Transverse colon (tissue), 4 donors: ENCODE results near the gene SNAI3. TPM values are rescaled to one million over a fixed set of nuclear protein-coding genes. Genes with fewer than 3 reads are reported as not detected.

Experiments used
- DNase-seq: peaks from one replicate; pipeline ENCODE4 v3.0.0-alpha.2; 2019
- H3K27ac ChIP-seq, 4 donors: fragments of 200-600 bp; sonication (generic); 2 replicates each; pipeline ENCODE4 v1.5.1; 2016 to 2018; ENCODE audit warnings: inconsistent platforms in 4 of 4
- H3K27me3 ChIP-seq: fragments of 200-600 bp; sonication (generic); 2 replicates; pipeline ENCODE4 v1.5.1; 2017; ENCODE audit warnings: inconsistent platforms
- H3K36me3 ChIP-seq, 4 donors: fragments of 200-600 bp; sonication (generic); 2 replicates each; pipeline ENCODE4 v1.5.1; 2017 to 2019; ENCODE audit warnings: inconsistent platforms in 4 of 4
- H3K4me1 ChIP-seq, 4 donors: fragments of 200-600 bp; sonication (generic); 2 replicates each; pipeline ENCODE4 v1.5.1; 2017 to 2020; ENCODE audit warnings: inconsistent platforms in 4 of 4
- H3K4me3 ChIP-seq, 4 donors: fragments of 200-600 bp; sonication (generic); 1 replicate in 1 of 4; 2 replicates in 3 of 4; pipeline versions ENCODE4 v1.5.1 to v1.6.1; 2017 to 2019; ENCODE audit warnings: inconsistent platforms in 4 of 4
- H3K9me3 ChIP-seq, 2 donors: fragments of 200-600 bp; sonication (generic); 2 replicates each; pipeline ENCODE4 v1.5.1; 2017 to 2019; ENCODE audit warnings: inconsistent platforms in 2 of 2
- CTCF ChIP-seq, 5 experiments: fragments of 200-600 bp in 3 of 5; fragments of 450-650 bp in 2 of 5; sonication (generic) in 3 of 5; IDR thresholded peaks; 1 replicate in 2 of 5; 2 replicates in 3 of 5; pipeline ENCODE4 v1.5.1; 2016 to 2017; ENCODE audit warnings: antibody characterized with exemption in 5 of 5, inconsistent platforms in 3 of 5, mild to moderate bottlenecking in 2 of 5, moderate library complexity in 1 of 5
- EP300 ChIP-seq: sonication (generic); formaldehyde crosslinking; IDR thresholded peaks from one replicate; pipeline ENCODE4 v1.6.1; 2017; ENCODE audit warnings: antibody characterized with exemption, low read depth
- POLR2A ChIP-seq: fragments of 450-650 bp; IDR thresholded peaks from one replicate; pipeline ENCODE4 v1.6.1; 2016; ENCODE audit warnings: antibody characterized with exemption, mild to moderate bottlenecking, moderate library complexity
- POLR2AphosphoS5 ChIP-seq, 3 donors: sonication (generic); formaldehyde crosslinking; IDR thresholded peaks; one replicate each; pipeline ENCODE4 v1.6.1; 2016; ENCODE audit warnings: antibody characterized with exemption in 3 of 3
- WGBS, 2 donors: methylation state at CpG; one replicate each; pipeline ENCODE4 v1.1.5; 2018; ENCODE audit warnings: low coverage in 1 of 2; 5-methylcytosine and 5-hydroxymethylcytosine counted together
- in situ Hi-C, 4 donors: fragments of 200-750 bp; cut with MboI; loops; one replicate each; pipeline versions ENCODE4 v1.15.0 to v1.15.1; 2017; ENCODE audit warnings: low sequenced_read_pairs in 3 of 4, low pct_ligation_motif_present in 1 of 4, low pct_unique_long_range_greater_than_20kb in 1 of 4
- intact Hi-C: fragments of 100-400 bp; cut with DNase I; formaldehyde crosslinking; loops from one replicate; pipeline ENCODE4 v1.15.1; 2023; ENCODE audit warnings: low total_unique reads
- total RNA-seq, 4 donors: library from RNA; depleted of rRNA; stranded (reverse); fragments of >200 nt; gene quantifications; one replicate each; pipeline ENCODE4 v1.1.0, GENCODE V29; 2016

The SNAI3 gene
- total RNA-seq, 4 donors from 2014 or later = 0.27 to 2.9 (median 0.75) TPM; not detected in 1

- 33% methylated on average over 41 of the region's 45 CpGs; no CpG with 5 or more reads in 1 of the 2 donors for WGBS, 2 donors
- Histone ChIP-seq H3K4me1 (peaks cover 8 to 30% (median 26%) of the 10 kb centered on the region in 4 donors), H3K4me3 (no peak overlapping the region), H3K27me3 (peaks cover 56% of the 10 kb centered on the region), H3K27ac (no peak overlapping the region), H3K9me3 (no peaks in the 10 kb centered on the region), H3K36me3 (no peaks in the 10 kb centered on the region)
- TF ChIP-seq POLR2AphosphoS5 (IDR thresholded peaks at IDR 0.05) = no peak
- intact Hi-C loops = no loop called here
- in situ Hi-C loops = no loop called here
- peak; percentile 74 for DNase-seq
Observed at GRCh38 chr16:88639231-88640038, 46.9 kb downstream of the SNAI3 start.

DNA sequence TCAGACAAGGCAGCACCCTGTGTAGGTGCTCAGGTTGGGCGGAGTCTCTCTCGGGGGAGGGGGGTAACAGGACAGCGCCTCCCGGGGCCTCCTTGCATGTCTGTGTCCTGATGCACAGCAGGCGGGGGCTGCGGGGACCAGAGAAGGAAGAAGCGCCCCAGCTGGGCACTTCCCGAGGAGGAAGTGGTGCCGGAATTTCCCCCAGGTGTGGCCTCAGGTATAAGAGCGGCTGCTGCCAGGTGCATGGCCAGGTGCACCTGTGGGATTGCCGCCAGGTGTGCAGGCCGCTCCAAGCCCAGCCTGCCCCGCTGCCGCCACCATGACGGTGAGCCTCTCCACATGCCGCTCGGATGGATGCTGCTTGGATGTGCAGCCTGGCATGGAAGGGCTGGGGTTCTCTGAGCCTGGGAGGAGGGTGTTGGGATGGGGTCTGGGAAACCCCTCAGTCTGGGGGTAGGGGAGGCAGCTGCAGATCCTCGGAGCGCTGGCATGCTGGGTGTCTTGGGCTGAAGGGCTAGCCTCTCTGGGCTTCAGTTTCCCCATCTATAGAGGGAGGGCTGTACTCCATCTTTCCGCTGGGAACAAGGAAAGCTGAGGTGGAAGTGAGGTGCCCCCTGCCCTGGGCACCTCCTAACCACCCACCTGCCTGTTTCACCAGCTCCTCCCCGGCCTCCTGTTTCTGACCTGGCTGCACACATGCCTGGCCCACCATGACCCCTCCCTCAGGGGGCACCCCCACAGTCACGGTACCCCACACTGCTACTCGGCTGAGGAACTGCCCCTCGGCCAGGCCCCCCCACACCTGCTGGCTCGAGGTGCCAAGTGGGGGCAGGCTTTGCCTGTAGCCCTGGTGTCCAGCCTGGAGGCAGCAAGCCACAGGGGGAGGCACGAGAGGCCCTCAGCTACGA, 47.7 kb downstream of the SNAI3 start, which contains the start of gene IL17C:
IL17C (plus strand) TSS at position 250 of the 908 bp plus-strand sequence; CDS start at position 320, 70 bp downstream.
- no peak within 1 kb of the TSS for H3K27ac ChIP-seq
- no peak within 1 kb of the TSS for H3K4me3 ChIP-seq
- H3K27me3 ChIP-seq = peaks cover 61% of the 10 kb centered on the region
- H3K9me3 ChIP-seq = no peaks in the 10 kb centered on the region
- DNase-seq = peak; percentile 80
- in situ Hi-C loops = no loop called here
- TF ChIP-seq CTCF (IDR thresholded peaks at IDR 0.05) = no peak
- peak; percentile 85 to 93 (median 92) for TF ChIP-seq POLR2AphosphoS5 (IDR thresholded peaks at IDR 0.05)
- intact Hi-C loops = no loop called here
- WGBS, 2 donors = 32% methylated on average over 27 of the region's 27 CpGs; no CpG with 5 or more reads in 1 of the 2 donors
- H3K36me3 ChIP-seq = no peaks in the 10 kb centered on the region
- peaks cover 12 to 38% (median 34%) of the 10 kb centered on the region in 4 donors for H3K4me1 ChIP-seq

- Histone ChIP-seq H3K36me3 (peaks cover 0 to 6% (median 0%) of the 10 kb centered on the region in 4 donors), H3K27me3 (peaks cover 61% of the 10 kb centered on the region), H3K4me3 (no peak overlapping the region), H3K27ac (no peak overlapping the region), H3K9me3 (no peaks in the 10 kb centered on the region), H3K4me1 (peaks cover 12 to 39% (median 35%) of the 10 kb centered on the region in 4 donors)
- TF ChIP-seq POLR2A (no peak), CTCF (IDR thresholded peaks at IDR 0.05) (no peak), POLR2AphosphoS5 (IDR thresholded peaks at IDR 0.05) (no peak), EP300 (no peak)
- in situ Hi-C loops (no loop called here), intact Hi-C loops (no loop called here)
- 73% methylated on average over 23 of the region's 23 CpGs; no CpG with 5 or more reads in 1 of the 2 donors for WGBS, 2 donors
- DNase-seq = no peak
Observed at GRCh38 chr16:88636488-88637265, 49.6 kb downstream of the SNAI3 start.

DNA sequence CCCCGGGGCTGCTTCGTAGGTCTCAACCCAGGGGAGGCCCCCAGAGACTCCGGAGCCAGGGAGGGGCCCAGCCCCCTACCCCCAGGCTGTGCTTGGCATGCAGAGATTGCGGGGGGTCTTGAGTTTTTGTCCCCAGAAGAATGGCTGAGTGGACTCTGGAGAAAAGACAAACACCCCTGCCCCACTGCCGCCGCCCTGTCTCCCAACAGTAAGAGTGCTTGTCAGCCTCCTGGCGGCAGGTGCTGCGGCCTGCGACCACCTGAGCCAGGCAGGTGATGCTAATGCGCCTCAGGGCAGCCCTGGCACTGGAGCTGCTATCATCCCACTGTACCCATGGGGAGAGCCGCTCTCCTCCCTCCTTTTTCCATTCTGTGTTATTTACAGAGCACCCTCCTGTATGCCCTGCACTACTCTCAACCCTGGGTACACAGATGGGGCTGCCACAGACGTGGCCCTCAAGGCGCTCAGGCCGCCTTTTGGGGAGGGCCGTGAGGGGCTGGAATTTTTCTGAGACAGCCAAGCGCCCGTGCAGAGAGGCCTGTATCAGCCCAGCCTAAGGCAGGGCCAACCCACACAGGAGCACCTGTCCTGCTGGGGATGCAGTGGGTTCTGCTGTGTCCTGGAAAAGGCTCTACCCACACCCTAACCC, 50.5 kb downstream of the SNAI3 start:
- WGBS, 2 donors = 50 to 87% methylated on average over 2 to 15 of the region's 17 CpGs
- no peak for TF ChIP-seq CTCF (IDR thresholded peaks at IDR 0.05)
- TF ChIP-seq EP300 = no peak
- no peak for TF ChIP-seq POLR2A
- no peak for TF ChIP-seq POLR2AphosphoS5 (IDR thresholded peaks at IDR 0.05)
- Histone ChIP-seq H3K27ac (no peak overlapping the region), H3K36me3 (peaks cover 0 to 13% (median 3%) of the 10 kb centered on the region in 4 donors), H3K4me1 (peaks cover 12 to 39% (median 35%) of the 10 kb centered on the region in 4 donors), H3K4me3 (no peak overlapping the region), H3K27me3 (peaks cover 57% of the 10 kb centered on the region), H3K9me3 (no peaks in the 10 kb centered on the region)
- in situ Hi-C loops = no loop called here
- intact Hi-C loops = no loop called here
- no peak for DNase-seq
